Lower leg skin (tissue), 4 donors: ENCODE measurements around the gene LPCAT4. TPM values are rescaled to one million over a fixed set of nuclear protein-coding genes. Genes with fewer than 3 reads are reported as not detected.
"Not testable (repeated sequence)": the region's sequence is repeated elsewhere in the genome, so short reads cannot be mapped to it uniquely, and the experiment has no call there.

Experiments
- DNase-seq, 2 donors: peaks; one replicate each; pipeline ENCODE4 v3.0.0-alpha.2; 2019; ENCODE audit warnings: low spot score in 2 of 2
- H3K4me3 ChIP-seq: fragments of 200-600 bp; sonication (generic); 2 replicates; pipeline ENCODE4 v1.5.1; 2017; ENCODE audit warnings: mild to moderate bottlenecking, low read depth; ENCODE audit not compliant: poor library complexity, severe bottlenecking
- POLR2A ChIP-seq, 2 donors: fragments of 450-650 bp; IDR thresholded peaks; one replicate each; pipeline ENCODE4 v1.6.1; 2016 to 2017; ENCODE audit warnings: antibody characterized with exemption in 2 of 2, mild to moderate bottlenecking in 1 of 2, moderate library complexity in 1 of 2
- WGBS, 2 donors: methylation state at CpG; one replicate each; pipeline ENCODE4 v1.1.5; 2018; 5-methylcytosine and 5-hydroxymethylcytosine counted together
- intact Hi-C: fragments of 100-400 bp; cut with DNase I; formaldehyde crosslinking; loops from one replicate; pipeline ENCODE4 v1.15.0; 2023; ENCODE audit warnings: low total_unique reads
- total RNA-seq, 4 donors: library from RNA; depleted of rRNA; stranded (reverse); fragments of >200 nt; gene quantifications; one replicate each; pipeline ENCODE4 v1.1.0, GENCODE V29; 2016
- TF ChIP-seq, protein P1 (sequence below), 3 donors: fragments of 450-650 bp; IDR thresholded peaks; one replicate each; pipeline ENCODE4 v1.5.1; 2016; ENCODE audit warnings: antibody characterized with exemption in 3 of 3, mild to moderate bottlenecking in 3 of 3, moderate library complexity in 2 of 3

Gene LPCAT4
- total RNA-seq, 4 donors from 2014 or later = 19.0 to 36.4 (median 27.0) TPM

DNA sequence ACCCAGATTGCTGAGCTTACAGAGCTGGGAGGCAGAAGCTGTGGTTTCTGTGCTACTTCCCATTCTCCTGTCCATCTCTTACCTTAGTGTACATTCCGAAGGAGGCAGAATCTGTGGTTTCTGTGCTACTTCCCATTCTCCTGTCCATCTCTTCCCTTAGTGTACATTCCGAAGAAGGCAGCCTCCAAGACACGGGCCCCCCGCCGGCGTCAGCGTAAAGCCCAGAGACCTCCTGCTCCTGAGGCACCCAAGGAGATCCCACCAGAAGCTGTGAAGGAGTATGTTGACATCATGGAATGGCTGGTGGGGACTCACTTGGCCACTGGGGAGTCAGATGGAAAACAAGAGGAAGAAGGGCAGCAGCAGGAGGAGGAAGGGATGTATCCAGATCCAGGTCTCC, 12.7 kb downstream of the LPCAT4 start:
- DNase-seq = no peak
- TF ChIP-seq, protein P1, sequence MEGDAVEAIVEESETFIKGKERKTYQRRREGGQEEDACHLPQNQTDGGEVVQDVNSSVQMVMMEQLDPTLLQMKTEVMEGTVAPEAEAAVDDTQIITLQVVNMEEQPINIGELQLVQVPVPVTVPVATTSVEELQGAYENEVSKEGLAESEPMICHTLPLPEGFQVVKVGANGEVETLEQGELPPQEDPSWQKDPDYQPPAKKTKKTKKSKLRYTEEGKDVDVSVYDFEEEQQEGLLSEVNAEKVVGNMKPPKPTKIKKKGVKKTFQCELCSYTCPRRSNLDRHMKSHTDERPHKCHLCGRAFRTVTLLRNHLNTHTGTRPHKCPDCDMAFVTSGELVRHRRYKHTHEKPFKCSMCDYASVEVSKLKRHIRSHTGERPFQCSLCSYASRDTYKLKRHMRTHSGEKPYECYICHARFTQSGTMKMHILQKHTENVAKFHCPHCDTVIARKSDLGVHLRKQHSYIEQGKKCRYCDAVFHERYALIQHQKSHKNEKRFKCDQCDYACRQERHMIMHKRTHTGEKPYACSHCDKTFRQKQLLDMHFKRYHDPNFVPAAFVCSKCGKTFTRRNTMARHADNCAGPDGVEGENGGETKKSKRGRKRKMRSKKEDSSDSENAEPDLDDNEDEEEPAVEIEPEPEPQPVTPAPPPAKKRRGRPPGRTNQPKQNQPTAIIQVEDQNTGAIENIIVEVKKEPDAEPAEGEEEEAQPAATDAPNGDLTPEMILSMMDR (IDR thresholded peaks at IDR 0.05) = no peak
- no peak for TF ChIP-seq POLR2A (IDR thresholded peaks at IDR 0.05)
- intact Hi-C loops = no loop called here
- no peak overlapping the region for H3K4me3 ChIP-seq
- WGBS, 2 donors = 95% methylated on average over 7 of the region's 7 CpGs

DNA sequence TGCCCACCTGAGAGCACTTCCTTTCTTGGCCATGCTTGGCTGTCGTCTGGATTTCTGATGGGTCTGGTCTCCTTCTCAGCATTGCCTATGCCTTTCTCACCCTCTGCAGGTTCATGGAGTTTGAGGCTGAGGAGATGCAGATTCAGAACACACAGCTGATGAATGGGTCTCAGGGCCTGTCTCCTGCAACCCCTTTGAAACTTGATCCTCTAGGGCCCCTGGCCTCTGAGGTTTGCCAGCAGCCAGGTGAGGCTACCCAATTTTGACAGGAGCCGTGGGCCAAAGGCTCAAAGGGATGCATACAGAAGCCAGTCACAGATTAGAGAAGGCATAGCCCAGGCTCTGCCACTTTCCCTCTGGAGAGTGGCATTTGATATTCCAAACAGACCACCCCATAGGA, 13.4 kb downstream of the LPCAT4 start:
- WGBS, 2 donors = 74% methylated on average over 2 of the region's 2 CpGs
- intact Hi-C loops = no loop called here
- TF ChIP-seq, protein P1 (IDR thresholded peaks at IDR 0.05) = no peak
- TF ChIP-seq POLR2A (IDR thresholded peaks at IDR 0.05) = no peak
- DNase-seq = no peak
- H3K4me3 ChIP-seq = no peak overlapping the region

DNA sequence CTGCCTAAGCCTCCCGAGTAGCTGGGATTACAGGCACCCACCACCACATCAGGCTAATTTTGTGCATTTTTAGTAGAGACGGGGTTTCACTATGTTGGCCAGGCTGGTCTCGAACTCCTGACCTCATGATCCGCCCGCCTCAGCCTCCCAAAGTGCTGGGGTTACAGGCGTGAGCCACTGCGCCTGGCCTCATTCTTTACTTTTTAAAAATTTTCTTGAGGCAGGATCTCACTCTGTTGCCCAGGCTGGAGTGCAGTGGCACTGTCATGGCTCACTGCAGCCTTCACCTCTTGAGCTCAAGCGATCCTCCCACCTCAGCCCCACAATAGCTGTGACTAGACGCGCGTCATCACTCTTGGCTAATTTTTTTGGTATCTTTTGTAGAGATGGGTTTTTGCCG, 14.0 kb downstream of the LPCAT4 start:
- H3K4me3 ChIP-seq, DNase-seq, intact Hi-C loops: not testable (repeated sequence)
- WGBS, 2 donors = 93 to 94% methylated on average over 12 of the region's 12 CpGs

DNA sequence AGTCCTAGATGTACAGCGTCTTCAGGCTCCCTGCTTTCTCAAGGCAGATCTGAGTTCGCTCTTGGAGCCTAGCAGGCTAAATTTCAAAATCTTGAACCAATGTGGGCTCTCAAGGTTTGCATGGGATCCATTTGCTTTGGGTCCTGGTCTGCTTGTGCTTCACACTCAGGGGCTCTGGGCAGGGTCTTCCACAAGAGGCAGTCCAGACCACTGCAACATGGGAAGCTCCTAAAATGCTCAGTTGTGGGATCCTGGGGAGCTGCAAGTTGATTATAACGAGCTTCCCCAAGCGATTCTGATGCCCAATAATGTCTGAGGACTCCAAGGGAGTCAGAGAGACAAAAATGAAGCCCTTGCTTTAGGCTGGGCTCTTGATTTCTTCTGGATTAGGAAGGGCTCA, 17.2 kb downstream of the LPCAT4 start:
- intact Hi-C loops = no loop called here
- H3K4me3 ChIP-seq = no peak overlapping the region
- WGBS, 2 donors = 86 to 90% methylated on average over 4 of the region's 4 CpGs
- TF ChIP-seq POLR2A (IDR thresholded peaks at IDR 0.05) = no peak
- TF ChIP-seq, protein P1 (IDR thresholded peaks at IDR 0.05) = no peak
- no peak for DNase-seq

DNA sequence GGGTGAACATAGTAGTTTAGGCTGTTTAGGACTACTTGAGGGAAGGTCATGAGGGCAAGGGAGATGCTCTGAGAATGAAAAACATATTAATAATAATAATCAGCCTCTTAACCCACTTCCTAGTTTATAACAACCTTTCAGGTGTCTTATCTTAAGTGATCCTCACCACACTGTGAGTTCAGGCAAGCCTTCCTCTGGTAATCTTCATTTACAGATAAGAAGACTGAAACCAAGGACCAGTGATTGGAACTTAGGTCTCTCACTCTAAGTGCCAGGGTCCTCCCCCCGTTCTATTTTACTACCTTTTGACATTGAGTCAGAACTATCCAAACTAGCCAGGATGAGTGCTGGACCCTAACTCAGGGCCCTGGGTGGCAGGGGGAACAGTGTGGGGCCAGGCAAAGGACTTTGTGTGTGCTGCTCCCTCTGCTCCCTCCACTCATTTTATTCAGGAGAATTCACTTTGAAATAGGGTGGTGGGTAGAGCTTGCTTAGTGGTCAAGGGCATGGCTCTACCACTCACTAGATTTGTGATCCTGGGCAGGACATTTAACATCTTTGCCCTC, 18.2 kb downstream of the LPCAT4 start:
- DNase-seq = peak in 1 of 2 donors; percentile 65
- H3K4me3 ChIP-seq = no peak overlapping the region
- 89% methylated on average over 1 of the region's 1 CpG for WGBS, 2 donors
- intact Hi-C loops = no loop called here
- TF ChIP-seq, protein P1 (IDR thresholded peaks at IDR 0.05) = no peak
- no peak for TF ChIP-seq POLR2A (IDR thresholded peaks at IDR 0.05)

DNA sequence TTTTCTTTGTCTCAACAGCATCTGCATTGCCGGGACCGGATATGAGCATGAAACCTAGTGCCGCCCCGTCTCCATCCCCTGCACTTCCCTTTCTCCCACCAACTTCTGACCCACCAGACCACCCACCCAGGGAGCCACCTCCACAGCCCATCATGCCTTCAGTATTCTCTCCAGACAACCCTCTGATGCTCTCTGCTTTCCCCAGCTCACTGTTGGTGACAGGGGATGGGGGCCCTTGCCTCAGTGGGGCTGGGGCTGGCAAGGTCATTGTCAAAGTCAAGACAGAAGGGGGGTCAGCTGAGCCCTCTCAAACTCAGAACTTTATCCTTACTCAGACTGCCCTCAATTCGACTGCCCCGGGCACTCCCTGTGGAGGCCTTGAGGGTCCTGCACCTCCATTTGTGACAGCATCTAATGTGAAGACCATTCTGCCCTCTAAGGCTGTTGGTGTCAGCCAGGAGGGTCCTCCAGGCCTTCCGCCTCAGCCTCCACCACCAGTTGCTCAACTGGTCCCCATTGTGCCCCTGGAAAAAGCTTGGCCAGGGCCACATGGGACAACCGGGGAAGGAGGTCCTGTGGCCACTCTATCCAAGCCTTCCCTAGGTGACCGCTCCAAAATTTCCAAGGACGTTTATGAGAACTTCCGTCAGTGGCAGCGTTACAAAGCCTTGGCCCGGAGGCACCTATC, 18.9 kb downstream of the LPCAT4 start:
- H3K4me3 ChIP-seq = no peak overlapping the region
- peak in 1 of 2 donors; percentile 61 for DNase-seq
- intact Hi-C loops = no loop called here
- TF ChIP-seq POLR2A (IDR thresholded peaks at IDR 0.05) = no peak
- TF ChIP-seq, protein P1 (IDR thresholded peaks at IDR 0.05) = no peak
- WGBS, 2 donors = 83 to 85% methylated on average over 13 of the region's 13 CpGs
